ENCODE data around the gene C1orf167. TPM values are rescaled to one million over a fixed set of nuclear protein-coding genes. Genes with fewer than 3 reads are reported as not detected.

C1orf167 gene
- total and polyA plus RNA-seq, 8 donors = 0.24 to 14.4 (median 0.64) TPM; not detected in 3

- Histone ChIP-seq H3K36me3 (peaks cover 0 to 93% of the 10 kb centered on the region in 2 donors), H3K4me3 (no peak overlapping the region), H3K27ac (peak overlapping the region in 1 of 2 donors; percentile 65), H3K9me3 (no peaks in the 10 kb centered on the region), H3K27me3 (no peaks in the 10 kb centered on the region), H3K4me1 (peaks cover 8 to 47% of the 10 kb centered on the region in 2 donors)
- ATAC-seq (no peak), DNase-seq (no peak)
- TF ChIP-seq CTCF (IDR thresholded peaks at IDR 0.05) = no peak
- intact Hi-C loops (cut with DNase I) = no loop called here
Measured at GRCh38 chr1:11796036-11796828, 34.2 kb downstream of the C1orf167 start.

- DNase-seq (peak in 1 of 4 donors; percentile 77), ATAC-seq (peak; percentile 47)
- TF ChIP-seq CTCF (IDR thresholded peaks at IDR 0.05) = no peak
- H3K36me3 ChIP-seq = peaks cover 0 to 82% of the 10 kb centered on the region in 2 donors
- H3K9me3 ChIP-seq = no peaks in the 10 kb centered on the region
- H3K4me3 ChIP-seq = no peak overlapping the region
- H3K27me3 ChIP-seq = no peaks in the 10 kb centered on the region
- intact Hi-C loops (cut with DNase I) = no loop called here
- H3K4me1 ChIP-seq = peaks cover 0 to 47% of the 10 kb centered on the region in 2 donors
- peak overlapping the region; percentile 65 to 77 for H3K27ac ChIP-seq
Measured at GRCh38 chr1:11797525-11798216, 35.7 kb downstream of the C1orf167 start.

- Histone ChIP-seq H3K27ac (peak overlapping the region in 1 of 2 donors; percentile 23), H3K27me3 (no peaks in the 10 kb centered on the region), H3K9me3 (no peaks in the 10 kb centered on the region), H3K4me3 (no peak overlapping the region), H3K36me3 (peaks cover 0 to 68% of the 10 kb centered on the region in 2 donors), H3K4me1 (peaks cover 5 to 60% of the 10 kb centered on the region in 2 donors)
- ATAC-seq = no peak
- no peak for DNase-seq
- intact Hi-C loops (cut with DNase I) = no loop called here
- no peak for TF ChIP-seq CTCF (IDR thresholded peaks at IDR 0.05)
Measured at GRCh38 chr1:11799099-11799498, 37.1 kb downstream of the C1orf167 start.

GRCh38 chr1:11799896-11800295 is 37.9 kb downstream of the C1orf167 start:
- Histone ChIP-seq H3K4me1 (peaks cover 11 to 68% of the 10 kb centered on the region in 2 donors), H3K9me3 (no peaks in the 10 kb centered on the region), H3K27ac (no peak overlapping the region), H3K4me3 (no peak overlapping the region), H3K27me3 (no peaks in the 10 kb centered on the region), H3K36me3 (peaks cover 0 to 60% of the 10 kb centered on the region in 2 donors)
- TF ChIP-seq CTCF (IDR thresholded peaks at IDR 0.05) = no peak
- ATAC-seq (no peak), DNase-seq (no peak)
- intact Hi-C loops (cut with DNase I) = no loop called here

- intact Hi-C loops (cut with DNase I) = no loop called here
- no peak for DNase-seq
- no peaks in the 10 kb centered on the region for H3K9me3 ChIP-seq
- H3K4me1 ChIP-seq = peaks cover 13 to 72% of the 10 kb centered on the region in 2 donors
- H3K36me3 ChIP-seq = peaks cover 0 to 55% of the 10 kb centered on the region in 2 donors
- no peaks in the 10 kb centered on the region for H3K27me3 ChIP-seq
- no peak overlapping the region for H3K27ac ChIP-seq
- H3K4me3 ChIP-seq = no peak overlapping the region
- no peak for ATAC-seq
- TF ChIP-seq CTCF (IDR thresholded peaks at IDR 0.05) = no peak
Measured at GRCh38 chr1:11800391-11800755, 38.4 kb downstream of the C1orf167 start.
